Activated gamma-delta T cell treated with anti-CD3 and anti-CD28 coated beads, Interleukin-2, amount 50 U/mL, for 16 hours (primary cell): ENCODE results near the gene OOSP4B.
"Not testable (repeated sequence)": the region's sequence is repeated elsewhere in the genome, so short reads cannot be mapped to it uniquely, and the experiment has no call there.

ENCODE experiments used
- DNase-seq: peaks from one replicate; pipeline ENCODE4 v3.0.0-alpha.2; 2020; ENCODE audit warnings: low read depth

The OOSP4B gene

GRCh38 chr11:60016881-60017280 is at the start of gene OOSP4B:
Gene OOSP4B (plus strand): TSS chr11:60017181.
- DNase-seq, result no peak

- no peak for DNase-seq
Observed at GRCh38 chr11:59967677-59968394, 49.1 kb upstream of the OOSP4B start.

DNA sequence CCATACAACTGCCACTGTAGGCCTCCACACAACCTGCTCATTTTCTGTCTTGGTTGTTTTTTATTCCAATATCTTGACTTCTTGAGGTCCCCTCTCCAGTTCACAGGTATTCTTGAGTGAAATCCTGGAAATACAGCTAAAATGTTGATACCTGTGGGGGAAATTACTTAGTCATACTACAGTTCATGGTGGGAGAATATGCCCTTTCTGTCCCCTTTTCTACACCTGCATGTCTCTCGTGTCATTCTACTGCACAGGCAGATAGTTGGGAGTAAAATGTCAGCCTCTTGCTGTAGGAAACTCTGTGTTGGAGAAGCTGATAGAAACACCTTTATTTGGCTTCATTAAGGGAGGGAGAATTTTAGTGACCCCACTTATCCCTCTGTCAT is 48.6 kb upstream of the OOSP4B start:
- no peak for DNase-seq

GRCh38 chr11:59973097-59973496 is 43.9 kb upstream of the OOSP4B start:
- DNase-seq, result no peak

DNA sequence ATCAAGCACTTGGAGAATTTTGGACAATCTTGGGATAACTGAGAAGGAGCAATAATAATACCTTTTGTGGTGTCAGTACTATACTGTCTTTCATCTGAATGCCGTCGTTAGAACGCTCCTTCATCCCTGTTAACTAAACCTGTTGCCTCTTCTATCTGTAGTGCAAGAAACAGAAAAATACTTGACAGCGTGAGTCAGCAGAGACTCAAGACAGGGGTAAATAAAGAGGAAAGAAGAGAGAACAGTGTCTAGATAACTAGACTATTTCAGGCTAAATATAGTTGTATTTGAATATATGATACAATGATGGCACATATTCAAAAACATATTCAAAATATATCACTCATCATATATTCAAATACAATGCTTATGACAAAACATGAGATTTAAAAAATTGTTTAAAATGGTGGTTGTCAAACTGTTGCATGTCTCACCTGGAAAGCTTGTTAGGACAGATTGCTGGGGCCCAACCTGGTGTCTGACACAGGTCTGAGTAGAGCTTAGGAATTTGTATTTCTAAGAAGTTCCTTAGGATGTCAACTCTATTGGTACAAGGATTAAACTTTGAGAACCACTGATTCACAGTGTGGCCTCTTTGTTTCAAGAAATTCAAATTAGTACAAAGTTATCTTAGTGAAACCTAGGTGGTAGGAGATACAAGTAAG is 35.7 kb upstream of the OOSP4B start:
- DNase-seq, result no peak

DNA sequence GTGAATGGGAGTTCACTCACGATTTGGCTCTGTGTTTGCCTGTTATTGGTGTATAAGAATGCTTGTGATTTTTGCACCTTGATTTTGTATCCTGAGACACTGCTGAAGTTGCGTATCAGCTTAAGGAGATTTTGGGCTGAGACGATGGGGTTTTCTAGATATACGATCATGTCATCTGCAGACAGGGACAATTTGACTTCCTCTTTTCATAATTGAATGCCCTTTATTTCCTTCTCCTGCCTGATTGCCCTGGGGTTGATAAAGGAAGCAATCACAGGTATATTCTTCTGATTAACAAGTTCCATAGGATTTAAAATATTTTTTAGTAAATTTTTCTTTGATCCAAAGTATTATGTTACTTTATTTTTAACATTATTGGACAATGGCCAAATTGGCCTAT is 34.9 kb upstream of the OOSP4B start:
- DNase-seq, result not testable (repeated sequence)

GRCh38 chr11:59983212-59983611 is 33.8 kb upstream of the OOSP4B start:
- DNase-seq, result no peak

DNA sequence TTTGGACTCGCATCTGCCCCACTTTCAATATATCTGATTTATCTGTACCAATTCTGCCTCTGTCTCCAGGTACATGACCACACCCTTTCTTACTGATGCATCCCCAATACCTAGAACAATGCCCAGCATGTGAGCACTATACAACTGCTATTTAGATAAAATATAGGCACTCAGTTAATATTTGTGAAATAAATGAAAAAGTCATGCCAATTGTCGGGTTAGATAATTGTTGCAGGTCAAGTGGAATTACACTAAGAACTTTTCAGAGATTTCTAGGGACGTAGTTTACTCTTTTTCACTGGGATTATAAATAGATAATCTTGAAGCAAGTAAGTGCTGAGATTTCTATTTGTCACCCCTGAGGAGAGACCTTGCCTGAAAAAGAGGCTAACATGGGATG is 32.6 kb upstream of the OOSP4B start:
- DNase-seq, result no peak

DNA sequence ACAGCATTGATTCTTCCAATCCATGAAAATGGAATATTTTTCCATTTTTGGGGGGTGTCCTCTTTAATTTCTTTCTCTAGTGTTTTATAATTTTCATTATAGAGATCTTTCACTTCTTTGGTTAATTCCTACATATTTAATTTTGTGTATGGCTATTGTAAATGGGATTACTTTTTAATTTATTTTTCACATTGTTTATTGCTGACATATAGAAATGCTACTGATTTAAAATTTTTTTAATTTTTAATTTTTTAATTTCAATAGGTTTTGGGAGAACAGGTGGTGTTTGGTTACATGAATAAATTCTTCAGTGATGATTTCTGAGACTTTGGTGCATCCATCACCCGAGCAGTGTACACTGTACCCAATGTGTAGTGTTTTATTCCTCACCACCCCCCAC is 26.6 kb upstream of the OOSP4B start:
- no peak for DNase-seq

- no peak for DNase-seq
Observed at GRCh38 chr11:59992425-59992824, 24.6 kb upstream of the OOSP4B start.

DNA sequence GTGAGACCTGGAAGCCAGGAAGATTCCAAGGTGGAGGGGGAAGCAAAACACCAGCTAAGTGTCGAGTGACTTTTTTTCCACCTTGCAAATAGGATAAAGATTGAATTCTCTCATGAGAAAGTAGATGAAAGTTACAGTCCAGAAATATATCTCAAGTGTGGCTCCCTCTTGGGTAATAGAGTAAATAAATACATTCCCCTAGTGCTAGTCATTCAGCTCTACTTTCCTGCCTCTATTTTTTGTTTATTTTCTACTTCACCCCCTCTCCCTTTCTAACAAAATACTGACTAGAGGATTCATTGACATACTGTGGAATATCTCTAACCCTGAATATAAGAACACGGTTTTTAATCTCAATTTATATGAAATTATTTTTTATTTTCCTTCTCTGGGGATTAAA is 19.2 kb upstream of the OOSP4B start:
- DNase-seq, result no peak

GRCh38 chr11:59999691-60000090 is 17.3 kb upstream of the OOSP4B start:
- DNase-seq, result no peak

GRCh38 chr11:60003729-60004128 is 13.3 kb upstream of the OOSP4B start:
- no peak for DNase-seq

DNA sequence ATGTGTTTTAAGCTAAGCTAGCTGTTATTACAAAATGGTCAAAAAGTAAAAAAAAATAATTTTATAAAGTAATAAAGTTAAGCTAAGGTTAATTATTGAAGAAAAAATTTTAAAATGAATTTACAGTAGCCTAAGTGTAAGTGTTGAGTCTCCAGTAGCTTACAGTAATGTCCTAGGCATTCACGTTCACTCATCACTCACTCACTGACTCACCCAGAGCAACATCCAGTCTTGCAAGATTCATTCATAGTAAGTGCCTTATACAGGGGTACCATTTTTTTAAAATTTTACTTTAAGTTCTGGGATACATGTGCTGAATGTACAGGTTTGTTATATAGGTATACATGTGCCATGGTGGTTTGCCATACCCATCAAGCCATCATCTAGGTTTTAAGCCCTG is 11.6 kb upstream of the OOSP4B start:
- DNase-seq, result no peak

DNA sequence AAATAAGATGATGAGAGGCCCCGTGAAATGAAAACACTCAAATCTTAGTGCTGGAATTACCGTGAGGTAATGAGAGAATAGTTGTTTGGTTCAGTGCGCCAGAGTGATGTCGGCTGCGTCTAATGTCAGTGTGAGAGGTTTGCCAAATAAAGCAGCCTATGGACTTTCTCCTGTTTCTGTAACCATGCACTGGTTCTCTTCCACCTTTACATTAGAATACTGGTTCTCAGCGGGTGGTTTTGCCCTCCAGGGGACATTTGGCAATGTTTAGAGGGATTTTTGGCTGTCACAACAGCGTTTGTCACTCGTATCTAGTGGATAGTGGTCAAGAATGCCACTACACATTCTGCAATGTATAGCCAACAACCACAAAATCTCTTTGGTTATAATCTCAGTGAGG is 1.1 kb downstream of the OOSP4B start:
- DNase-seq, result no peak

GRCh38 chr11:60020376-60020775 is 3.4 kb downstream of the OOSP4B start:
- DNase-seq, result not testable (repeated sequence)

DNA sequence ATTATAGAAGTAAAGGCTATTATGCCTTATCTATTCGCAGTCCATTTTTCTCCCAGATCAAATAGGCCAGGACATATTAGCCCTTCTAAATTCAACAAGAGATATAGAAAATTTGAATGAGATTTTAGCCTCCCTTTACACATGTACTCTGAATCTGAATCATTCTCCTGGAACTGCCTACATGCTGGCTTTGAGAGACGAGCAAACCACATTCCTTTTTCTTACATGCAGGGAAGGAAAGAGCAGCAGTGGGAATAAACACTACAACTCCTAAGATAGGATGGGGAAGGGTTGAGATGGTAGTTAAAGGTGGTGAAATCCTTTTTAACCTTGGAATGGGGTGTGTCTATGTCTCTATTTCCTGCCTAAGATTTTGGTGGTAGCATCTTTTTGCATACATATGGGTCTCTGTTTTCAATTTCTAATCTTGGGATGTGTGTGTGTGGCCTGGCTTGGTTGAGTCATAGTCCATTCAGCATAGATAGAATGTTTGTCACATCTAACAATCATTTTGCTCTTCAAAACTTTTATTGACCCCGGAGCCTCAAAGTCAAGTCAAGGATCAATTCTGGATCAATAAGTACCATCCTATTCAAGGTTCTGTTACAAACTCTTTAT is 12.1 kb downstream of the OOSP4B start:
- no peak for DNase-seq

- no peak for DNase-seq
Observed at GRCh38 chr11:60040109-60040508, 23.1 kb downstream of the OOSP4B start, which contains the start of gene OOSP2. Gene OOSP2 (plus strand): TSS chr11:60040409. CDS start chr11:60040460, 51 bp downstream.

DNA sequence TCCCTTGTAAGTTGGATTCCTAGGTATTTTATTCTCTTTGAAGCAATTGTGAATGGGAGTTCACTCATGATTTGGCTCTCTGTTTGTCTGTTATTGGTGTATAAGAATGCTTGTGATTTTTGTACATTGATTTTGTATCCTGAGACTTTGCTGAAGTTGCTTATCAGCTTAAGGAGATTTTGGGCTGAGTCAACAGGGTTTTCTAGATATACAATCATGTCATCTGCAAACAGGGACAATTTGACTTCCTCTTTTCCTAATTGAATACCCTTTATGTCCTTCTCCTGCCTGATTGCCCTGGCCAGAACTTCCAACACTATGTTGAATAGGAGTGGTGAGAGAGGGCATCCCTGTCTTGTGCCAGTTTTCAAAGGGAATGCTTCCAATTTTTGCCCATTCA is 33.4 kb downstream of the OOSP4B start:
- not testable (repeated sequence) for DNase-seq

GRCh38 chr11:60050839-60051238 is 33.9 kb downstream of the OOSP4B start:
- not testable (repeated sequence) for DNase-seq

DNA sequence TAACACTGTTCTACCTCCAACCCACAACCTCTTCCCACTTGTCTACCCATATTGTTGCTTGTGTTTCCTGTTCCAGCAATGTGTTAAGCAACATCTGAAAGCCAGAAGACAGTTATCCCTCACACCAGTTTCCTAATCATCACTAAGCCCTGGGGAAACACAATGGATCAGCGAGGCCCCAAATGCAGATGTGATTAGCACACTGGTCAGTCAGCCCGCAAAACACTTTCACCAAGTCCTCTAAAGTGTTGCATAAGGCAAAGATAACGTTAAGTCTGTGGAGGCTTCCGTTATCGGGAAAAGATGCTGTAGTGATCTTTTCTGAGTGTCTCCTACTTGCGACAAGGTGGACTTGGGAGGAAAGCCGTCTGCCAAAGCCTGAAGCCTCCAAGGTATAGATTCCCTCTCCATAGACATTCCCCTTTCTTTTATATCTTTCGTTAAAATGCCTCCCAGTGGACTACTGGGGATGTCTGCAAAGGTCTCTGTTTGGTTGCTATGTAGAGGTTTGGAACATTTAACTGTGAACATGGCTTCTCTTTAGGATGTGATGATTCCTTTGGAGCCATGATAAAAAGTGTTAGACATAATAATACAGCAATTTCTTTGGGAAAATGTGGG is 39.5 kb downstream of the OOSP4B start, which contains the start of gene MS4A3:
TSS of gene MS4A3 (plus strand) at position 317 of the 621 bp plus-strand sequence. CDS start 4,496 bp downstream, outside the sequence.
- DNase-seq, result no peak

DNA sequence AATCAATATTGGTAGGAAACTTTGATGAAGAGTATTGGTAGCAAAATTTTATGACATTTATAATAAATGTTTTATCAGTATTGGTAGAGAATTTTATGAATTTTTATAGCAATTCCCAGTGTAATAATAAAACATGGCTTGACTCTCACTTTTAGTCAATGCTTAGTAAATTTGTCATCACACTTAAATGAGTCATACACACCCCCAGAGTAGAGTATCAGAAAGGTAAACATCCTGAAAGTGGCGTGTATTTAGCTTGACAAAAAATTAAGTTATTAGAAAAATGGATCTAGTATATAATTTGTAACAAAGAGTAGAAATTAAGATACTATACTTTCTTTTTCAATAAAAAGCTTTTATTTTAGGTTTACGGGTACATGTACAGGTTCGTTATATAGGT is 42.1 kb downstream of the OOSP4B start:
- DNase-seq, result no peak
